Cerebellar nuclear complex (tissue), 1 donor: ENCODE results near the gene TLX2.
"Not testable (repeated sequence)": the region's sequence is repeated elsewhere in the genome, so short reads cannot be mapped to it uniquely, and the experiment has no call there.

Experiments
- DNase-seq, 2 experiments: peaks; one replicate each; lab custom pipeline; 2025; lab: John Stamatoyannopoulos, UW

TLX2 gene

GRCh38 chr2:74514368-74515270, at the start of gene TLX2:
TLX2 (plus strand) TSS chr2:74514450; CDS start chr2:74514807, 357 bp downstream.
- no peak for DNase-seq

GRCh38 chr2:74470742-74471141, 43.5 kb upstream of the TLX2 start:
- not testable (repeated sequence) for DNase-seq

GRCh38 chr2:74471332-74472065, 42.8 kb upstream of the TLX2 start:
- no peak for DNase-seq

GRCh38 chr2:74472086-74472944, 41.9 kb upstream of the TLX2 start, which contains the start of gene MRPL53:
MRPL53 (minus strand) TSS chr2:74472680; CDS start chr2:74472660, 20 bp downstream.
- DNase-seq, result peak; percentile 6 to 78

GRCh38 chr2:74472945-74473258, 41.3 kb upstream of the TLX2 start:
- no peak for DNase-seq

- DNase-seq, result no peak
Measured at GRCh38 chr2:74474481-74474880, 39.8 kb upstream of the TLX2 start.

- no peak for DNase-seq
Measured at GRCh38 chr2:74474899-74475298, 39.4 kb upstream of the TLX2 start.

GRCh38 chr2:74481431-74481830, 32.8 kb upstream of the TLX2 start:
- no peak for DNase-seq

- DNase-seq, result no peak
Measured at GRCh38 chr2:74481961-74482800, 32.1 kb upstream of the TLX2 start.

GRCh38 chr2:74482801-74483674, 31.2 kb upstream of the TLX2 start, which contains the start of the genes CCDC142 and TTC31:
CCDC142 (minus strand) TSS chr2:74482998; CDS start chr2:74482837, 161 bp downstream.
TTC31 (plus strand) TSS chr2:74483081; CDS start chr2:74483096, 15 bp downstream.
- peak; percentile 51 to 96 for DNase-seq

GRCh38 chr2:74483675-74484164, 30.5 kb upstream of the TLX2 start:
- not testable (repeated sequence) for DNase-seq

GRCh38 chr2:74486141-74486540, 28.1 kb upstream of the TLX2 start:
- DNase-seq, result no peak

- DNase-seq, result no peak
Measured at GRCh38 chr2:74488643-74489481, 25.4 kb upstream of the TLX2 start.

- DNase-seq, result no peak
Measured at GRCh38 chr2:74489906-74490305, 24.3 kb upstream of the TLX2 start.

- DNase-seq, result no peak
Measured at GRCh38 chr2:74491648-74492544, 22.4 kb upstream of the TLX2 start.

- DNase-seq, result no peak
Measured at GRCh38 chr2:74493546-74493945, 20.7 kb upstream of the TLX2 start.

GRCh38 chr2:74495440-74495839, 18.8 kb upstream of the TLX2 start:
- no peak for DNase-seq
